Neural crest cell (in vitro differentiated cells): ENCODE results near the gene ISM1. TPM values are rescaled to one million over a fixed set of nuclear protein-coding genes. Genes with fewer than 3 reads are reported as not detected.

Experiments used
- DNase-seq: peaks from one replicate; pipeline ENCODE4 v3.0.0; 2021; ENCODE audit warnings: low read depth, mixed read lengths, low spot score
- H3K27ac Mint-ChIP-seq: one replicate; pipeline ENCODE4 v1.8.0; 2021; ENCODE audit warnings: mild to moderate bottlenecking, mixed read lengths; ENCODE audit not compliant: unreplicated experiment
- H3K27me3 Mint-ChIP-seq: 2 replicates; pipeline ENCODE4 v1.8.0; 2021; ENCODE audit warnings: low read depth, mild to moderate bottlenecking, mixed read lengths
- H3K36me3 Mint-ChIP-seq: 2 replicates; pipeline ENCODE4 v1.8.0; 2021; ENCODE audit warnings: low read depth, mild to moderate bottlenecking, mixed read lengths
- H3K4me1 Mint-ChIP-seq: 2 replicates; pipeline ENCODE4 v1.8.0; 2021; ENCODE audit warnings: mixed read lengths
- H3K4me3 Mint-ChIP-seq: one replicate; pipeline ENCODE4 v1.8.0; 2021; ENCODE audit warnings: mild to moderate bottlenecking, mixed read lengths
- H3K9me3 Mint-ChIP-seq: 2 replicates; pipeline ENCODE4 v1.8.0; 2021; ENCODE audit warnings: mixed read lengths
- total RNA-seq: library from RNA; stranded (reverse); gene quantifications from 2 replicates; pipeline ENCODE4 v1.2.1, GENCODE V29; 2021
- TF ChIP-seq, protein P1 (sequence below): fragments of 200-600 bp; sonication (generic); conservative IDR thresholded peaks from 2 replicates; pipeline ENCODE4 v1.5.0; 2021; ENCODE audit warnings: antibody characterized with exemption, mild to moderate bottlenecking

Gene ISM1
- total RNA-seq, 1 donor from 2014 or later = 0.33 TPM

DNA sequence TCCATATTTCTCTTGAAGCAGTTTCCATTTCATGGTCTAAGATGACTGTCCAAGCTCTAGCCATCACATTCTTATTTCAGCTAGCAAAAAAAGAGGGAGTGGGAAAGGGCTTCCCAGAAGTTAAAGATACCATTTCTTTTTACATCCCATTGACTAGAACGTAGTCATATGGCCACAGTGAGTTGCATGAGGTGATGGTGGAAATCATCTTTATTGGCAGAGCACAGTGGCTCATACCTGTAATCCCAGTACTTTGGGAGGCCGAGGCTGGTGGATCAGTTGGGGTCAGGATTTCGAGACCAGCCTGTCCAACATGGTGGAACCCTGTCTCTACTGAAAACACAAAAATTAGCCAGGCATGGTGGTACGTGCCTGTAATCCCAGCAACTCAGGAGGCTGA is 99.6 kb downstream of the ISM1 start:
- Mint-ChIP-seq H3K36me3 (peaks cover 4% of the 10 kb centered on the region), H3K27ac (no peak overlapping the region), H3K9me3 (peaks cover 6% of the 10 kb centered on the region), H3K4me3 (no peak overlapping the region), H3K4me1 (no peaks in the 10 kb centered on the region), H3K27me3 (no peaks in the 10 kb centered on the region)
- TF ChIP-seq, protein P1, sequence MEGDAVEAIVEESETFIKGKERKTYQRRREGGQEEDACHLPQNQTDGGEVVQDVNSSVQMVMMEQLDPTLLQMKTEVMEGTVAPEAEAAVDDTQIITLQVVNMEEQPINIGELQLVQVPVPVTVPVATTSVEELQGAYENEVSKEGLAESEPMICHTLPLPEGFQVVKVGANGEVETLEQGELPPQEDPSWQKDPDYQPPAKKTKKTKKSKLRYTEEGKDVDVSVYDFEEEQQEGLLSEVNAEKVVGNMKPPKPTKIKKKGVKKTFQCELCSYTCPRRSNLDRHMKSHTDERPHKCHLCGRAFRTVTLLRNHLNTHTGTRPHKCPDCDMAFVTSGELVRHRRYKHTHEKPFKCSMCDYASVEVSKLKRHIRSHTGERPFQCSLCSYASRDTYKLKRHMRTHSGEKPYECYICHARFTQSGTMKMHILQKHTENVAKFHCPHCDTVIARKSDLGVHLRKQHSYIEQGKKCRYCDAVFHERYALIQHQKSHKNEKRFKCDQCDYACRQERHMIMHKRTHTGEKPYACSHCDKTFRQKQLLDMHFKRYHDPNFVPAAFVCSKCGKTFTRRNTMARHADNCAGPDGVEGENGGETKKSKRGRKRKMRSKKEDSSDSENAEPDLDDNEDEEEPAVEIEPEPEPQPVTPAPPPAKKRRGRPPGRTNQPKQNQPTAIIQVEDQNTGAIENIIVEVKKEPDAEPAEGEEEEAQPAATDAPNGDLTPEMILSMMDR = no peak
- no peak for DNase-seq

DNA sequence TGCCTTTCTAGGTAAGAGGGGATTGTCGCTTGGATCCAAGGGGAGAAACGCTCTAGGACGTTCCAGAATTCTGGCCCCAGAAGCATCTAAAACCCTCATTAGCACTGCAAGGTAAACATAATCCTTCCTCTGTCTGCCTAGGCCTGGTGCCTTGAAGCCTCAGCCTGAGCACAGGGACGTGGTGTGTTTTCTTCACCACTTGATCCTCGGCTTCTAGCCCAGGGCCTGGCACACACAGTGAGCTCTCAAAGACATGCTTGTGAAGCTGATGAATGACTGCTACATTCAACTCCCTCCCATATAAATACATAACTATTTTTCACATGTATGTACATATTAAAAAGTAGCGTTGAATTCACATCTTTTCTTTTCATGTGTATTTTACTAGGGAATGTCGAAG is 100.3 kb downstream of the ISM1 start:
- peaks cover 4% of the 10 kb centered on the region for H3K9me3 Mint-ChIP-seq
- peaks cover 4% of the 10 kb centered on the region for H3K36me3 Mint-ChIP-seq
- TF ChIP-seq, protein P1 = no peak
- H3K27me3 Mint-ChIP-seq = no peaks in the 10 kb centered on the region
- H3K27ac Mint-ChIP-seq = no peak overlapping the region
- no peaks in the 10 kb centered on the region for H3K4me1 Mint-ChIP-seq
- H3K4me3 Mint-ChIP-seq = no peak overlapping the region
- DNase-seq = no peak

DNA sequence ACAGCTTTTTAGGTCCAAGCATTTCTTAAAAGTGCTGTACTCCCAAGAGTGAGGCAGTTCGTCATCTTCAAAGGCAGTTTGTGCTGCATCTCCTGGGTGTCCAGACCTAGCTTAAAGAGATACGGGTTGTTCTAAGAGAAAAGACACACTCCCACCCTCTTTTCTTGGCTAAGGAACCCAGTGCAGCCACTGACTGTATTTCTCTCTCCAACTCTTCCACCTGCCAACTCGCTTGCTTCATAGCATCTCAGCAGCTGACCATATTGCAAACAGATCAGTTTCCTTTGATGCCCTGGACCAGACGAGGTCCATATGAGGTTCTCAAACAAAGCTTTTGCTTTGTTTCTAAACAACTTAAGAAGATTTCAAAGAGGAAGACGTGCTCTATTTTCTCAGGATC is 101.1 kb downstream of the ISM1 start:
- H3K36me3 Mint-ChIP-seq = peaks cover 3% of the 10 kb centered on the region
- H3K27ac Mint-ChIP-seq = no peak overlapping the region

DNA sequence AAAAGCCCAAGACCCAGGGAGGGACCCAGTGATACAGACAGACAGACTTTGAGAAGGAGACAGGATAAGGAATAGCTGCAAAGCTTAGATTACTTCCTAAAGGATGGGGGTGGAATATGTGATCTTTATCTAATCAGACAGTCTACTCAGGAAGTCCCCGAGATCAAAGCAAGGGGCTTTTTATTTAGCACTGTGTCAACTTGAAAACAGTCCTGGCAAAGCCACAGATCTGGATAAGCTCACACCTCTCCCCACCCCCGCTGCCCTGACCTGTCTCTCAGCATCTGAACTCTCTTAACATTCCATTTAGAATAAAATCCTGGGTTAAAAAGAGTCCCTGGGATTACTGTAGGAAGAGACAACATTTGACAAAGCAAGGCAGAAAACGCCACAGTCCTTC is 101.5 kb downstream of the ISM1 start:
- Mint-ChIP-seq H3K4me3 (no peak overlapping the region), H3K27me3 (no peaks in the 10 kb centered on the region), H3K36me3 (peaks cover 1% of the 10 kb centered on the region), H3K27ac (no peak overlapping the region), H3K4me1 (no peaks in the 10 kb centered on the region), H3K9me3 (peaks cover 3% of the 10 kb centered on the region)
- TF ChIP-seq, protein P1 = no peak
- no peak for DNase-seq

More for the DNA sequence above, 101.1 kb downstream of the ISM1 start:
- TF ChIP-seq, protein P1 = no peak
- no peaks in the 10 kb centered on the region for H3K4me1 Mint-ChIP-seq
- H3K4me3 Mint-ChIP-seq = no peak overlapping the region
- DNase-seq = no peak
- H3K27me3 Mint-ChIP-seq = no peaks in the 10 kb centered on the region
- peaks cover 3% of the 10 kb centered on the region for H3K9me3 Mint-ChIP-seq

DNA sequence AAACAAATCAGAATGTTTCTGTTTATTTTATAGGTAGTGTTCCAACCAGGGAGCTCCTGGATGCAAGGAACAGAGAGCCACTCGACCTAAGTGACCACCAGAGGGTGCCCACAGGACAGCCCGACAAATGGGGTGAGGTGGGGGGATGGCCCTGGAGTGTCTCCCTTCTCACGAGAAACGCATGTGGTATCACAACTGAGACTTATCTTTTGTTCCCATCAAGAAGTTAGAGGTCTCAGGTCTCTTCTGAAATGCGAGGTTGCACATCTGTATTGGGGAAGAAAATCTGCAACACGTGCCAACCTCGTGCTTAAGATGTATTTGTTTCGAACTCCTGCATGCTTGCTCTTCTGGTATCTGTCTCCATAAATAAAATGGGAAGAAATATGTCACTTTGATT is 104.0 kb downstream of the ISM1 start:
- no peaks in the 10 kb centered on the region for H3K27me3 Mint-ChIP-seq

More for the DNA sequence above, 104.0 kb downstream of the ISM1 start:
- Mint-ChIP-seq H3K4me3 (no peak overlapping the region), H3K4me1 (no peaks in the 10 kb centered on the region), H3K9me3 (peaks cover 9% of the 10 kb centered on the region), H3K27ac (no peak overlapping the region), H3K36me3 (peaks cover 6% of the 10 kb centered on the region)
- TF ChIP-seq, protein P1 = peak; percentile 53
- DNase-seq = no peak
